ENCODE results near the gene GRIK3. TPM values are rescaled to one million over a fixed set of nuclear protein-coding genes. Genes with fewer than 3 reads are reported as not detected.

The GRIK3 gene
- total RNA-seq, 1 donor from 2014 or later: not detected

- no peaks in the 10 kb centered on the region for H3K9me3 Mint-ChIP-seq (ENCODE audit: unreplicated experiment)
These were observed 38.2 kb downstream of the GRIK3 start for GRCh38 chr1:36996106-36996505.

GRCh38 chr1:36994868-36995267 lies 39.4 kb downstream of the GRIK3 start:
- Mint-ChIP-seq H3K4me3 (ENCODE audit: unreplicated experiment) (no peak overlapping the region), H3K36me3 (ENCODE audit: unreplicated experiment) (no peaks in the 10 kb centered on the region), H3K4me1 (ENCODE audit: unreplicated experiment) (no peaks in the 10 kb centered on the region), H3K27ac (ENCODE audit: unreplicated experiment) (no peak overlapping the region), H3K27me3 (ENCODE audit: unreplicated experiment) (no peaks in the 10 kb centered on the region), H3K9me3 (ENCODE audit: unreplicated experiment) (no peaks in the 10 kb centered on the region)
- no peak for DNase-seq (ENCODE audit: extremely low spot score, unreplicated experiment)
- no peak for TF ChIP-seq CTCF (IDR thresholded peaks at IDR 0.05)

More at GRCh38 chr1:36996106-36996505, 38.2 kb downstream of the GRIK3 start:
- H3K4me1 Mint-ChIP-seq (ENCODE audit: unreplicated experiment): no peaks in the 10 kb centered on the region
- H3K4me3 Mint-ChIP-seq (ENCODE audit: unreplicated experiment): no peak overlapping the region
- H3K27ac Mint-ChIP-seq (ENCODE audit: unreplicated experiment): no peak overlapping the region
- H3K36me3 Mint-ChIP-seq (ENCODE audit: unreplicated experiment): no peaks in the 10 kb centered on the region
- no peak for TF ChIP-seq CTCF (IDR thresholded peaks at IDR 0.05)
- H3K27me3 Mint-ChIP-seq (ENCODE audit: unreplicated experiment): no peaks in the 10 kb centered on the region
- DNase-seq (ENCODE audit: extremely low spot score, unreplicated experiment): no peak

- no peak overlapping the region for H3K4me3 Mint-ChIP-seq (ENCODE audit: unreplicated experiment)
- no peak overlapping the region for H3K27ac Mint-ChIP-seq (ENCODE audit: unreplicated experiment)
- H3K36me3 Mint-ChIP-seq (ENCODE audit: unreplicated experiment): no peaks in the 10 kb centered on the region
- TF ChIP-seq CTCF (IDR thresholded peaks at IDR 0.05): no peak
- H3K27me3 Mint-ChIP-seq (ENCODE audit: unreplicated experiment): no peaks in the 10 kb centered on the region
- DNase-seq (ENCODE audit: extremely low spot score, unreplicated experiment): no peak
- H3K9me3 Mint-ChIP-seq (ENCODE audit: unreplicated experiment): no peaks in the 10 kb centered on the region
- no peaks in the 10 kb centered on the region for H3K4me1 Mint-ChIP-seq (ENCODE audit: unreplicated experiment)
These were observed 40.0 kb downstream of the GRIK3 start for GRCh38 chr1:36994294-36994693.

GRCh38 chr1:36992139-36992943 lies 42.0 kb downstream of the GRIK3 start:
- H3K27ac Mint-ChIP-seq (ENCODE audit: unreplicated experiment): no peak overlapping the region
- no peaks in the 10 kb centered on the region for H3K4me1 Mint-ChIP-seq (ENCODE audit: unreplicated experiment)
- H3K9me3 Mint-ChIP-seq (ENCODE audit: unreplicated experiment): no peaks in the 10 kb centered on the region
- DNase-seq (ENCODE audit: extremely low spot score, unreplicated experiment): no peak
- no peaks in the 10 kb centered on the region for H3K27me3 Mint-ChIP-seq (ENCODE audit: unreplicated experiment)
- TF ChIP-seq CTCF (IDR thresholded peaks at IDR 0.05): no peak
- no peak overlapping the region for H3K4me3 Mint-ChIP-seq (ENCODE audit: unreplicated experiment)
- no peaks in the 10 kb centered on the region for H3K36me3 Mint-ChIP-seq (ENCODE audit: unreplicated experiment)

GRCh38 chr1:36991551-36991950 lies 42.8 kb downstream of the GRIK3 start:
- no peaks in the 10 kb centered on the region for H3K36me3 Mint-ChIP-seq (ENCODE audit: unreplicated experiment)
- no peak overlapping the region for H3K4me3 Mint-ChIP-seq (ENCODE audit: unreplicated experiment)
- TF ChIP-seq CTCF (IDR thresholded peaks at IDR 0.05): no peak
- no peak for DNase-seq (ENCODE audit: extremely low spot score, unreplicated experiment)
- no peak overlapping the region for H3K27ac Mint-ChIP-seq (ENCODE audit: unreplicated experiment)
- H3K9me3 Mint-ChIP-seq (ENCODE audit: unreplicated experiment): no peaks in the 10 kb centered on the region
- H3K4me1 Mint-ChIP-seq (ENCODE audit: unreplicated experiment): no peaks in the 10 kb centered on the region
- H3K27me3 Mint-ChIP-seq (ENCODE audit: unreplicated experiment): no peaks in the 10 kb centered on the region
